HG03045 (cell line): ENCODE measurements around the gene C19orf44.

ENCODE experiments used
- ATAC-seq: cut with Tn5 transposase; IDR thresholded peaks from one replicate; pipeline ENCODE4 v1.9.1; 2021; ENCODE audit warnings: mild to moderate bottlenecking, moderate library complexity; ENCODE audit not compliant: unreplicated experiment

The C19orf44 gene

GRCh38 chr19:16516381-16516780 is 20.2 kb downstream of the C19orf44 start:
- ATAC-seq: no peak

DNA sequence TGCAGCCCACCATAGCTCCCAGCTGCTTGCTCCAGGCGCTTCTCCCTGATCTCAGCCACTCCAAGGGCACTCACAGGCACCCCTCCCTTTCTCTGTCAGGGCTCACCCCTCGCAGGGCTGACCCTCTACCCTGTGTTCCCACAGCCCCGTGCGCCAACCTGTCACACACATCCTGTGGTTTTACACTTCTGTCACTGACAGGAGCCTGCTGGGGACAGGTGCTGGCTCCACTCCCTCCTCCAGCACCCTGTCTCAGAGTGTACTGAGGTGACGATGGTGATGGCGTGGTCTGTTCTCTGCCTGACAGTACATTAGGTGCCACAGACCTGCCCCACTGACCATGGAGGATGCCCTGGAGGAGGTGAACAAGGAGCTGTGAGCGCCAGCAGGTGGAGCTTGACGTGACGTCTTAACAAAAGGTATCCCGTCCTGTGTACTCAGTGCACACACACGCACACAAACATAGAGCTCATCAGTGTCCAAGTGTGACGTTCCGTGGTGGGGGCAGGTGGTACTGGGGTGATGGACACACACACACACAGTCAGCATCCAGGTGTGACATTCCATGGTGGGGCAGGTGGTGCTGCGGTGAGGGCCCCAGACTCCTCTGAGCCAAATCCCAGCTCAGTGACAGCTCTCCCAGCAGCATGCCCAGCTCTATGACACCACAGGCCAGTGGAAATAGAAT is 20.9 kb downstream of the C19orf44 start:
- no peak for ATAC-seq

DNA sequence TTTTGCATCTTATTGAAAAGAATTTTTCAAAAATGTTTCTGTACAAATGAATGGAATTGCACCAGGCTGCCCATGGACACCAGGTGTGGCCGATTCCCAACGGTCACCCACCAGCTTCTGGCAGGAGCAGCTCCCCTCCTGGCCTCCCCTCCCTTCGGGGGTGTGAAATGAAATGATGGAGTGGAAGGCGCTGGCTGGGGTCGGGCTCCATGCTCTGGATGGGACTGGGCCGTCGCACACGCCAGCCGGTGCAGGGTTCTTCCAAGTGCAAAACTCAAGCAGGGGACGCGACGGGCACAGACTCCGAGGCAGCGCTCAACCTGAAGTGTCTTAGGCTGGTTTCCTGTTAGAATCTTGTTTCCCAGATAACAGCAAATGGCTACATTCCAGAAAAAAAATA is 21.9 kb downstream of the C19orf44 start:
- ATAC-seq: no peak

GRCh38 chr19:16518483-16519229 is 22.5 kb downstream of the C19orf44 start:
- ATAC-seq: no peak

DNA sequence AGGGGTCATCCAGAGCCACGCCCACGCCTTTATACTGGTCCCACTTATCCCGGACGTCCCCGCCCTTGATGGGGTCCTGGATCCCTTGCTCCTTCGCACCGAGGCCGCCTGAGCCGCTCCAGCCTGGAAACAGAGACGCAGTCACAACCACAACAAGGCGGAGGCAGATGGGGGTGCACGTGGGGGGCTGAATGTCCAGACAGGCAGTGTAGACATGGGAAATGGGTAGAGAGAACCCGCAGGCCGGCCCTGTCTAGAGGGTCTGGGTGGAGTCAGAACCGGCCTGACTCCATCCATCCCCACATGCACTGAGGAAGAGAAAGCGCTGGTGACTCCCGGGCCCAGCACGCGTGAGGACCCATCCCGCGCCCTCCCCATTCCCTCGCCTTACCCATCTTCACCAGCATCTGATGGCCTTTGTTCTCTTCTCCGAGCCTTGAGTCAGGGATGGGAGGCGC is 23.1 kb downstream of the C19orf44 start:
- no peak for ATAC-seq

DNA sequence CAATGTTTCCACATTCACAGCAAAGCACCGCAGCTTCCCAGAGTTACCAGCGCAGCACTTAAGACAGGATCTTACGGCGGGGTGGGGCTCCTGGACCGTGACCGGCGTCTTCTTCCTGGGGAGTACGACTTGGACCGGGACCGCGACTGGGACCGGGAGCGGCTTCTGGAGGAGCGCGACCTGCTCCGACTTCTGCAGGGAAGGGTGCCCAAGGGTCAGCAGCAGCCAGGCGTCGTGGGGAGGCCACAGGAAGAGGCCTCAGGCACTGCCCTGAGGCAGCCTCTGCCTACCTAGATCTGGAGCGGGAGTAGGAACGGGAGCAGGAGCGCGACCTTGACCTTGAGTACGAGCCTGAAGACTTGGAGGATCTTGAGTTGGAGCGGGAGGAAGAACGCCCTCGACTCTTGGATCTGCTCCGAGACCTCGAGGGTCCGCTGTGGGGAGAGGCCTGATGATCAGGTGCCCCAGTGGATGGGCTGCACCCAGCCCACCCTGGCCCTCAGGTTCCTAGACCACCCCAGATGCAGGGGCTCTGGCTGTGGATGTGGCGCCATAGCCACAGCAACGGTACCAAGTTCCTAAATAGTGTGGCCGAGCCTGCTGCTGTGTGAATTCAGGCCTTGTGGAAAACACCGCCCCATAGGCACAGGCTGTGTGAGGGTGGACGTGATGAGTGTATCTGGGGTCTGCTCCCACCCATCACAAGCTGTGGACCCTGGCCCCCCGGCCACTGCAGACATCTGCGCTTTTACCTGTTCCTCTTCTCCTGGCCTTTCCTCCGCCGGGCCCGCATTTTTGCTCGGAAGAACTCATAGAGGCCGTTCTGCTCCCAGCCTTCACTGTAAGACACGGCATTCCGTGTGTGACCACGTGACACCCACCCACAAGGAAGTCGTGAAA is 24.1 kb downstream of the C19orf44 start:
- no peak for ATAC-seq

- no peak for ATAC-seq
These were observed 24.9 kb downstream of the C19orf44 start for GRCh38 chr19:16520986-16521624.

GRCh38 chr19:16521715-16522289 is 25.6 kb downstream of the C19orf44 start:
- no peak for ATAC-seq

DNA sequence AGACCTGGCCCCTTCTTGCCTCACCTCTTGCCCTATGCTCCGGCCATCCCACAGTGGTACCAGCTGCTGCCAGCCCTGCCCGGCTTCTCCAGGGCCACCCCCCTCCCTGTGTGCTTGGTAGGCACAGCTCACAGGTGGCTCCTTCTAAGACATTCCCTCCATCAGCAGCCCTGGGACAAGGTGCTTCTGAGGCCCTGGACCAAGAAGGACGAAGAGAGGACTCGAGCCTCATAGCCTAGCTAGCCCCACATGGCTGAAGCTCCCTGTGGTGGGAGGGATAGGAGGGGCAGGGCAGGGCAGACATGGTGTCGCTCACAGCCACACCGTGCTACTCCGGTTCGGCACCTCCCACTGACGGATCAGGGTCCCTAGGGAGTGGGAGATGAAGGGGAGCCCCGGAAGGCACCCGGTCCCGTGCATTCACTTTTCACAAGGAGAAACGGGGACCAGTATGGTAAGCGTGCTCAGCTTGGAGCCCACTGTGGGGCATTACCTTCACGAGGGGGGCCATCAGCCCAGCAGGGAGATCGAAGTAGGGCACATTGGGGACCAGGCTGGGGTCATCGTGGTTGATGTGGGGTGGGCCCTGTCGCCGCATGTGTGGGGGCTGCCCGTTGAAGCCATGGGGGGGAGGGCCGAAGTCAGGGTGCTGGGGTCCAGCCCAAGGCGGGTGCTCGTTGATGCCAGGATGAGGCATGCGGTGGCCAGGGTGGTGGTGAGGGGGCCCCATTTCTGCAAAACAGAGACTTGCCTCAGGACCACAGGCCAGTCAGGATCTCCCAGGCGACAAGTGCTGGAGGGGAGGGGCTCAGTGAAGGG is 26.6 kb downstream of the C19orf44 start:
- no peak for ATAC-seq

GRCh38 chr19:16524991-16525734 is 29.0 kb downstream of the C19orf44 start:
- ATAC-seq: no peak

DNA sequence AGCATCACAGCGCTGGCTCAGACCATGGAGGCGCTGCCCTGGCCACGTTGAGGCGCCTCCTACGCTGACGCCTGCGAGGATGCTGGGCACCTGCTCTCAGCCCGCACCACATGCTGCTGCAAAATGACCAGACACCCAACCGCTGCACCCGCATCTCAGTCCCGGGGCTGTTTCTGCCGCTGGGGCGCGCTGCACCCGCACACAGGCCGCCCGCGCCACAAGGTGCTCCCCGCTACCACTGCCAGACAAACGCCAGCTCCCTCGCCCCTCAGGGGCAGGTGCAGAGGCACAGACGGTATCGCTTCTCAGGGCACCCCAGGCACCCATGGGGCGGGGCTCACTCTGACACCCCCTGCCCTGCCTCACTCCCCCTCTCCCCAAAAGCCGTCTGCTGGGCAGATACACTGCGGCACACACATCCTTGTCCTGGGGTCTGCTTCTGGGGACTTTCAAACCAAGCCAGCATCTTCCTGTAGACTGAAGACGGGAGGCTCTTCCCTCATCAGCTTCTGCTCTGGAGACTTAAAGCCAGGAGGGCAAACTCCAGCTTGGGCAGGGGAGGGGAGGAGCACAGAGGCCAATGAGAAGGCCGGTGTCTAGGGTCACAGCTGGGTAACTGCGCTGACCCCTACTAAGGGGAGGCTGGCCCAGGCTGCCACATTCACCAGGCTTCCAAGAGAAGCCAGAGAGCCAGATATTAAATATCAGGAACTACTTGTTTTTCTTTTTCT is 29.7 kb downstream of the C19orf44 start:
- no peak for ATAC-seq

DNA sequence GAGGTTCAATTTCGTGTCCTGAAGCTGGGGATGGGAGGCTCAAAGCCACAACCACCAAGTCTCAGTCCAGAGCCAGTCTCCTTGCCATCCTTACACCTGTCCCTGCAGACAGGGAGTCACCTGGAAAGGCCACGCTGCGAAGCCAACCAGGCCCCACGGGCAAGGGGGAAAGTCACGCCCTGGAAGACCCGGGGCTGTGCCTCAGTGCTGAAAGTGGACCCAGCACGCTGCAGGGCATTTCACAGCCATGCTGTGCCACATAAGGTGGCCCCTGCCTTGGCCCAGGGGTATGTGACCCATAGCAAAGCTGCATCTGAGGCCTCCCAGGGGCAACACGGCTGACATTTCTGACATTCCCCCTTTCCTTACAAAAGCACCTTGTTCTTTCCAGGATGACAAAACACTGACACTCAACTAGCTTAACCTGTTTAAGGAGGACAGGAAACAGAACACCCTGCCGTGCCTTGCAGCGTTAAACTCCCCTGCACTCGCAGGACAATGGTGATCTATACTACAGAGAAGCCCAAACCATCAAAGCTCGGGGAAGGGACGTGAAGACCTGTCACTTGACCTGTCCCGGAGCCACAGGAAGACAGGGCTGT is 31.2 kb downstream of the C19orf44 start:
- no peak for ATAC-seq

DNA sequence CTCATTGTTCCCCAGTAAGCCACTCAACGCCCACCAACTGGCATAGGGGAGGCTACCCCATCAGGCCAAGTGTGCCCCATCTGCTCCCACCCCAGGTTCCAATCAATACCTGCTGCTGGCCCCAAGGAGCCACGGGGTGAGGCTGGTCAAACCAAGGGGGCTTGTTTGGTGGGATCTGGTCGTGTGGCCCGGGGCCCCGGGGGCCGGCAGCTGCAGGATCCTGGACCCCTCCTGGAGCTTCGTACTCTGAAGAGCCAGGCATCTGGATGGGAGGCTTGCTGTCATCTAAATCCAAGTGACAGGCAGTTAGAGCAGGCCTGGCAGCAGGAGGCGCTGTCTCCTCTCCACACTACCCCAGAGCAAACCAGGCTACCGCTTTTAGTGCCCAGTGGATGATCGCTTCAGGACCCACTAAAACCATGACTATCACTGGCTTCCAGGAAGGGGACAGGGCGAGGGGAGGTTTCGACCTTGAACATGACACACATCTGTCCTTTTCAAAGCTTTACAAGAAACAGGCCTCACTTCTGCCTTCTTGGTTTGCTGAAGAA is 31.9 kb downstream of the C19orf44 start:
- ATAC-seq: no peak

DNA sequence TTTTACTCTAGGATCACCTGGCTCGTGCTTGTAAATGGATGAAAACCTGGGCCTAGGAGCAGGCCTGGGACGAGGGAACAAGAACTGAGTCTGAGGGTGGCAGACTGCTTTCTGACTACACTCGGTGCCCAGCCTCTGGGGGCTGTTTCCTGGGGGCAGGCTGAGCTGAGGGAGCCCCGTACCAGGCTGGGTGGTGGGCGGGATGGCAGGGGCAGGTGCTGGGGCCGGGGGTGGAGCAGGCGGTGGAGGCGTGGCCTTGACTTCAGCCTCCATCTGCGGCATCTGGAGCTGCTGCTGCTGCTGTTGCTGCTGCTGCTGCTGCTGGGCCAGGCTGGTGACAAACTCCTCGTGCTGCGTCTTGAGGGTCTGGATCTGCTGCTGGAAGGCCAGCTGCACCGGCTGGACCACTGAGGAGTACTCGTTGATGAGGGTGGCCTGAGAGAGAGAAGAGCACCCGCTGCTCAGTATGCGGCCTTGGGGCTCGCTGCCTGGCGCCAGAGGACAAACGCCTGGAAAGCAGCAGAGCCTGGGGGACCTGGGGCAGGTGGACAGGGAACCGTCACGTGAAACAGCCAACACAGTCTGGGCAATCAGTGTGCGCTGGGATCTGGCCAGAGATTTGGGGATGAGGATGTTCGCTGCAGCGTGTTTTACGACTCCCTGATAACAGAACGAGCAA is 33.4 kb downstream of the C19orf44 start:
- no peak for ATAC-seq

DNA sequence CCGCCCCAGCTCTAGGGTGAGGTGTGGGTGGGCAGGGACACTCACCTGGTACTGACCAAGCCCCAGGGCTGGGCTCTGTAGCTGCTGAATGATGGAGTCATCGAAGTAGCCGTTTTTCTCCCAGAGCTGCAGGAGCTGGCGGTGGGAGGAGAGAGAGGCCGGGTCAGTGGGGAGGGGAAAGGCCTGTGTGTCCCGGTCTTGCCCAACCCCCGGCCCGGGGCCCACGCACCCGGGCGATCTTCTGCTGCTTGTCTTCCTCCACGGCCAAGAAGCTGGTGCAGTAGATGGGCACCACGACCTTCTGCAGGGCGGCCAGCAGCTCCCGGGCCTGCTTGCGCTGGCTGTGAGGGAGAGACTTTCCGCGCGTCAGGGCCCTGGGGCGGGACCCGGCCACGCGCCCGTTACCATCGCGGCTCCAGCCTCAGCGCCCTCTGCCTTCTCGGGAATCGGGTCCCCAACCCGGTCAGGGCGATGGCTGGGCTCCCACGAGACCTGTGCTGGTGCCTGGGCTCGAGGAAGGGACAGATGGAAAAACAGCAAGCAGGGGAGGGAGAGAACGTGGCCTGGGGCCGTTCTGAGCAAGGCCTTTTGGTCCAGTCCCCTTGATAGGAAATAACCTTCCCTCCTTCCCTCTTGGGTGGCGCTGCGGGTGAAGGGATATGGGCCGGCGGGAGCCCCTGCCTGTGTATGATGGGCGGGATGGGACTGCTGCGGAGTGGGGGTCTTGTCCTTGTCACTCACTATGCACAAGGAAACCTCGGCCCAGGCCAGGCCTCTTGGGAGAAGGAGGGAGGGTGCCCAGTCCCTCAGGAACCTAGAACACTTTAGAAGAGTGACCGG is 34.6 kb downstream of the C19orf44 start:
- ATAC-seq: no peak

- no peak for ATAC-seq
These were observed 35.1 kb downstream of the C19orf44 start for GRCh38 chr19:16531380-16531669.
